ENCODE results near the gene TLCD3A. TPM values are rescaled to one million over a fixed set of nuclear protein-coding genes. Genes with fewer than 3 reads are reported as not detected.
A peak's percentile ranks its signal among the peaks of the same experiment; 100 is the strongest.

TLCD3A gene
- total RNA-seq, 1 donor from 2014 or later, result 9.4 TPM

GRCh38 chr17:688100-688989 is 44.1 kb upstream of the TLCD3A start:
- no peak for TF ChIP-seq CTCF (IDR thresholded peaks at IDR 0.05; ENCODE audit: partially characterized antibody, unreplicated experiment)
- Mint-ChIP-seq H3K27ac (ENCODE audit: unreplicated experiment) (peak overlapping the region; percentile 24), H3K9me3 (ENCODE audit: unreplicated experiment) (peaks cover 2% of the 10 kb centered on the region), H3K27me3 (ENCODE audit: unreplicated experiment) (no peaks in the 10 kb centered on the region), H3K4me3 (ENCODE audit: unreplicated experiment) (no peak overlapping the region), H3K4me1 (ENCODE audit: low read depth, unreplicated experiment) (peaks cover 18% of the 10 kb centered on the region), H3K36me3 (ENCODE audit: unreplicated experiment) (no peaks in the 10 kb centered on the region)
- DNase-seq, result no peak

GRCh38 chr17:689556-690275 is 42.7 kb upstream of the TLCD3A start:
- no peaks in the 10 kb centered on the region for H3K36me3 Mint-ChIP-seq (ENCODE audit: unreplicated experiment)

GRCh38 chr17:690361-690760 is 42.0 kb upstream of the TLCD3A start:
- peak overlapping the region; percentile 50 for H3K27ac Mint-ChIP-seq (ENCODE audit: unreplicated experiment)
- peak; percentile 25 for DNase-seq
- H3K4me1 Mint-ChIP-seq (ENCODE audit: low read depth, unreplicated experiment), result peaks cover 18% of the 10 kb centered on the region
- no peak for TF ChIP-seq CTCF (IDR thresholded peaks at IDR 0.05; ENCODE audit: partially characterized antibody, unreplicated experiment)
- no peaks in the 10 kb centered on the region for H3K36me3 Mint-ChIP-seq (ENCODE audit: unreplicated experiment)
- H3K27me3 Mint-ChIP-seq (ENCODE audit: unreplicated experiment), result no peaks in the 10 kb centered on the region
- peak overlapping the region; percentile 37 for H3K4me3 Mint-ChIP-seq (ENCODE audit: unreplicated experiment)
- H3K9me3 Mint-ChIP-seq (ENCODE audit: unreplicated experiment), result peaks cover 2% of the 10 kb centered on the region

More at GRCh38 chr17:689556-690275, 42.7 kb upstream of the TLCD3A start:
- TF ChIP-seq CTCF (IDR thresholded peaks at IDR 0.05; ENCODE audit: partially characterized antibody, unreplicated experiment), result no peak
- no peaks in the 10 kb centered on the region for H3K27me3 Mint-ChIP-seq (ENCODE audit: unreplicated experiment)
- peak overlapping the region; percentile 16 for H3K4me3 Mint-ChIP-seq (ENCODE audit: unreplicated experiment)
- peaks cover 2% of the 10 kb centered on the region for H3K9me3 Mint-ChIP-seq (ENCODE audit: unreplicated experiment)
- no peak for DNase-seq
- peaks cover 18% of the 10 kb centered on the region for H3K4me1 Mint-ChIP-seq (ENCODE audit: low read depth, unreplicated experiment)
- H3K27ac Mint-ChIP-seq (ENCODE audit: unreplicated experiment), result peak overlapping the region; percentile 5

GRCh38 chr17:691423-691822 is 41.0 kb upstream of the TLCD3A start:
- H3K36me3 Mint-ChIP-seq (ENCODE audit: unreplicated experiment), result no peaks in the 10 kb centered on the region

More at GRCh38 chr17:691423-691822, 41.0 kb upstream of the TLCD3A start:
- DNase-seq, result no peak
- H3K9me3 Mint-ChIP-seq (ENCODE audit: unreplicated experiment), result peaks cover 2% of the 10 kb centered on the region
- peaks cover 18% of the 10 kb centered on the region for H3K4me1 Mint-ChIP-seq (ENCODE audit: low read depth, unreplicated experiment)
- H3K4me3 Mint-ChIP-seq (ENCODE audit: unreplicated experiment), result no peak overlapping the region
- TF ChIP-seq CTCF (IDR thresholded peaks at IDR 0.05; ENCODE audit: partially characterized antibody, unreplicated experiment), result no peak
- no peaks in the 10 kb centered on the region for H3K27me3 Mint-ChIP-seq (ENCODE audit: unreplicated experiment)
- no peak overlapping the region for H3K27ac Mint-ChIP-seq (ENCODE audit: unreplicated experiment)
